ENCODE results near the gene DOK7.

Gene DOK7

GRCh38 chr4:3485011-3485791 is 22.1 kb downstream of the DOK7 start:
- Mint-ChIP-seq H3K9me3 (no peaks in the 10 kb centered on the region), H3K4me3 (peak overlapping the region; percentile 79 to 83), H3K27ac (peak overlapping the region; percentile 56), H3K36me3 (no peaks in the 10 kb centered on the region), H3K27me3 (peaks cover 0 to 10% of the 10 kb centered on the region in 2 donors), H3K4me1 (peaks cover 41 to 87% of the 10 kb centered on the region in 2 donors)
- ATAC-seq (replicated peaks) (peak; percentile 33 to 50), DNase-seq (peak; percentile 51)

- DNase-seq (no peak), ATAC-seq (replicated peaks) (no peak)
- Mint-ChIP-seq H3K4me3 (peak overlapping the region; percentile 66 to 83), H3K4me1 (peaks cover 45 to 81% of the 10 kb centered on the region in 2 donors), H3K9me3 (no peaks in the 10 kb centered on the region), H3K27ac (no peak overlapping the region), H3K27me3 (peaks cover 4 to 8% of the 10 kb centered on the region in 2 donors), H3K36me3 (no peaks in the 10 kb centered on the region)
Observed at GRCh38 chr4:3485886-3486540, 22.9 kb downstream of the DOK7 start.

- Mint-ChIP-seq H3K27ac (no peak overlapping the region), H3K27me3 (peaks cover 9 to 13% of the 10 kb centered on the region in 2 donors), H3K4me1 (peaks cover 43 to 78% of the 10 kb centered on the region in 2 donors), H3K4me3 (peak overlapping the region in 1 of 2 donors; percentile 32), H3K36me3 (peaks cover 2 to 5% of the 10 kb centered on the region in 2 donors), H3K9me3 (no peaks in the 10 kb centered on the region)
- DNase-seq: no peak
- ATAC-seq (replicated peaks): no peak
Observed at GRCh38 chr4:3486541-3487540, 23.7 kb downstream of the DOK7 start.

- no peak overlapping the region for H3K27ac Mint-ChIP-seq
- H3K27me3 Mint-ChIP-seq: peaks cover 13 to 16% of the 10 kb centered on the region in 2 donors
Observed at GRCh38 chr4:3487861-3488260, 24.8 kb downstream of the DOK7 start.

GRCh38 chr4:3488820-3489219 is 25.7 kb downstream of the DOK7 start:
- Mint-ChIP-seq H3K4me1 (peaks cover 42 to 58% of the 10 kb centered on the region in 2 donors), H3K27ac (no peak overlapping the region), H3K27me3 (peaks cover 13 to 16% of the 10 kb centered on the region in 2 donors), H3K4me3 (no peak overlapping the region), H3K9me3 (no peaks in the 10 kb centered on the region), H3K36me3 (peaks cover 4 to 11% of the 10 kb centered on the region in 2 donors)
- no peak for ATAC-seq (replicated peaks)
- DNase-seq: no peak

More at GRCh38 chr4:3487861-3488260, 24.8 kb downstream of the DOK7 start:
- Mint-ChIP-seq H3K4me1 (peaks cover 42 to 68% of the 10 kb centered on the region in 2 donors), H3K36me3 (peaks cover 4 to 11% of the 10 kb centered on the region in 2 donors), H3K9me3 (no peaks in the 10 kb centered on the region), H3K4me3 (no peak overlapping the region)
- DNase-seq (no peak), ATAC-seq (replicated peaks) (no peak)

GRCh38 chr4:3489451-3489962 is 26.4 kb downstream of the DOK7 start:
- H3K9me3 Mint-ChIP-seq: no peaks in the 10 kb centered on the region
- peak; percentile 59 for DNase-seq
- peaks cover 41 to 51% of the 10 kb centered on the region in 2 donors for H3K4me1 Mint-ChIP-seq
- H3K27me3 Mint-ChIP-seq: peaks cover 13 to 16% of the 10 kb centered on the region in 2 donors
- peaks cover 4 to 11% of the 10 kb centered on the region in 2 donors for H3K36me3 Mint-ChIP-seq
- H3K27ac Mint-ChIP-seq: no peak overlapping the region
- ATAC-seq (replicated peaks): peak; percentile 30 to 60
- H3K4me3 Mint-ChIP-seq: no peak overlapping the region

- DNase-seq (no peak), ATAC-seq (replicated peaks) (no peak)
- Mint-ChIP-seq H3K36me3 (peaks cover 4 to 11% of the 10 kb centered on the region in 2 donors), H3K27me3 (peaks cover 13 to 16% of the 10 kb centered on the region in 2 donors), H3K27ac (no peak overlapping the region), H3K4me3 (no peak overlapping the region), H3K4me1 (peaks cover 27 to 32% of the 10 kb centered on the region in 2 donors), H3K9me3 (no peaks in the 10 kb centered on the region)
Observed at GRCh38 chr4:3491681-3492405, 28.7 kb downstream of the DOK7 start.

- no peak for DNase-seq
- Mint-ChIP-seq H3K27ac (no peak overlapping the region), H3K9me3 (no peaks in the 10 kb centered on the region), H3K27me3 (peaks cover 13 to 16% of the 10 kb centered on the region in 2 donors), H3K4me1 (peaks cover 28 to 36% of the 10 kb centered on the region in 2 donors), H3K4me3 (no peak overlapping the region), H3K36me3 (peaks cover 4 to 11% of the 10 kb centered on the region in 2 donors)
- ATAC-seq (replicated peaks): no peak
Observed at GRCh38 chr4:3492741-3493719, 29.9 kb downstream of the DOK7 start.

GRCh38 chr4:3493720-3494461 is 30.8 kb downstream of the DOK7 start:
- Mint-ChIP-seq H3K27ac (no peak overlapping the region), H3K4me3 (no peak overlapping the region), H3K36me3 (peaks cover 4 to 11% of the 10 kb centered on the region in 2 donors), H3K4me1 (peaks cover 23 to 27% of the 10 kb centered on the region in 2 donors), H3K27me3 (peaks cover 13 to 16% of the 10 kb centered on the region in 2 donors), H3K9me3 (no peaks in the 10 kb centered on the region)
- DNase-seq (no peak), ATAC-seq (replicated peaks) (no peak)

GRCh38 chr4:3494462-3494871 is 31.4 kb downstream of the DOK7 start:
- H3K36me3 Mint-ChIP-seq: peaks cover 4 to 11% of the 10 kb centered on the region in 2 donors
- DNase-seq: no peak

GRCh38 chr4:3495204-3495975 is 32.3 kb downstream of the DOK7 start:
- Mint-ChIP-seq H3K36me3 (peaks cover 4 to 11% of the 10 kb centered on the region in 2 donors), H3K9me3 (no peaks in the 10 kb centered on the region), H3K27ac (no peak overlapping the region), H3K4me1 (peaks cover 10 to 14% of the 10 kb centered on the region in 2 donors), H3K4me3 (no peak overlapping the region), H3K27me3 (peaks cover 12 to 16% of the 10 kb centered on the region in 2 donors)
- DNase-seq: no peak
- no peak for ATAC-seq (replicated peaks)

More at GRCh38 chr4:3494462-3494871, 31.4 kb downstream of the DOK7 start:
- no peak overlapping the region for H3K4me3 Mint-ChIP-seq
- H3K4me1 Mint-ChIP-seq: peaks cover 17 to 21% of the 10 kb centered on the region in 2 donors
- H3K27ac Mint-ChIP-seq: no peak overlapping the region
- H3K9me3 Mint-ChIP-seq: no peaks in the 10 kb centered on the region
- ATAC-seq (replicated peaks): no peak
- H3K27me3 Mint-ChIP-seq: peaks cover 13 to 16% of the 10 kb centered on the region in 2 donors
